SK-N-SH (cell line): Measurements from ENCODE around the gene SERPINE2. TPM values are rescaled to one million over a fixed set of nuclear protein-coding genes. Genes with fewer than 3 reads are reported as not detected.

Experiments
- CTCF ChIA-PET: fragments of 300-600, 350-600 bp; formaldehyde crosslinking; extraction: SDS; loops from one replicate; lab custom pipeline; 2021; lab: Yijun Ruan, JAX
- POLR2A ChIA-PET: fragments of 350-600 bp; sonication (Branson Sonifier 250); formaldehyde crosslinking; extraction: SDS; loops from one replicate; lab custom pipeline; 2020; ENCODE audit warnings: antibody characterized with exemption, inconsistent platforms; lab: Yijun Ruan, JAX
- DNase-seq: peaks from one replicate; pipeline ENCODE4 v3.0.0; 2012
- H2AFZ ChIP-seq: fragments of 200-600 bp; sonication (generic); 2 replicates; pipeline ENCODE4 v1.8.1; 2016; ENCODE audit warnings: antibody characterized with exemption, mild to moderate bottlenecking, low read depth
- H3F3A ChIP-seq: fragments of 200-600 bp; sonication (generic); replicated peaks from 2 replicates; pipeline ENCODE3; 2016; ENCODE audit warnings: antibody characterized with exemption, mild to moderate bottlenecking; ENCODE audit not compliant: insufficient read depth
- H3K27ac ChIP-seq, 2 experiments: fragments of 200-500 bp in 1 of 2; fragments of 200-600 bp in 1 of 2; sonication (Bioruptor generic) in 1 of 2; sonication (generic), shearing (Covaris generic) in 1 of 2; 2 replicates each; pipeline versions ENCODE4 v1.5.1 to v1.6.1; 2014 to 2016; ENCODE audit warnings: low read depth in 2 of 2, inconsistent platforms in 1 of 2, low read length in 1 of 2, mild to moderate bottlenecking in 1 of 2, mixed read lengths in 1 of 2
- H3K27me3 ChIP-seq: fragments of 200-600 bp; sonication (generic), shearing (Covaris generic); 2 replicates; pipeline ENCODE4 v1.6.1; 2016; ENCODE audit warnings: mixed run types; ENCODE audit not compliant: insufficient read depth
- H3K36me3 ChIP-seq, 2 experiments: fragments of 200-500 bp in 1 of 2; fragments of 200-600 bp in 1 of 2; sonication (Bioruptor generic) in 1 of 2; sonication (generic) in 1 of 2; replicated peaks in 1 of 2; 2 replicates each; pipeline versions ENCODE3 to v1.5.1; 2014 to 2016; ENCODE audit warnings: low read length in 1 of 2, mild to moderate bottlenecking in 1 of 2; ENCODE audit not compliant: insufficient read depth in 2 of 2, control insufficient read depth in 1 of 2
- H3K4me1 ChIP-seq, 2 experiments: fragments of 200-500 bp in 1 of 2; fragments of 200-600 bp in 1 of 2; sonication (Bioruptor generic) in 1 of 2; sonication (generic), shearing (Covaris generic) in 1 of 2; 2 replicates each; pipeline versions ENCODE4 v1.5.1 to v1.6.1; 2014 to 2016; ENCODE audit warnings: low read depth in 1 of 2, low read length in 1 of 2, mixed run types in 1 of 2; ENCODE audit not compliant: insufficient read depth in 2 of 2, control insufficient read depth in 1 of 2
- H3K4me2 ChIP-seq: fragments of 200-600 bp; sonication (generic), shearing (Covaris generic); 2 replicates; pipeline ENCODE4 v1.6.1; 2017; ENCODE audit warnings: mixed run types
- H3K4me3 ChIP-seq, 2 experiments: fragments of 200-500 bp in 1 of 2; fragments of 200-600 bp in 1 of 2; sonication (Bioruptor generic) in 1 of 2; sonication (generic), shearing (Covaris generic) in 1 of 2; 2 replicates each; pipeline versions ENCODE4 v1.5.1 to v1.8.1; 2014 to 2016; ENCODE audit warnings: low read depth in 2 of 2, inconsistent platforms in 1 of 2, low read length in 1 of 2, mild to moderate bottlenecking in 1 of 2, mixed read lengths in 1 of 2, moderate library complexity in 1 of 2
- H3K79me2 ChIP-seq: fragments of 200-600 bp; sonication (generic); 2 replicates; pipeline ENCODE4 v1.8.1; 2017; ENCODE audit warnings: mild to moderate bottlenecking; ENCODE audit not compliant: insufficient read depth
- H3K9ac ChIP-seq: fragments of 200-600 bp; sonication (generic); 2 replicates; pipeline ENCODE4 v1.6.1; 2017; ENCODE audit warnings: mixed run types
- H3K9me2 ChIP-seq: fragments of 200-600 bp; sonication (generic); 2 replicates; pipeline ENCODE4 v1.6.1; 2017; ENCODE audit warnings: mixed run types
- H3K9me3 ChIP-seq: fragments of 200-600 bp; sonication (generic); 2 replicates; pipeline ENCODE4 v1.6.1; 2017; ENCODE audit warnings: mixed run types, mild to moderate bottlenecking, moderate library complexity
- H4K20me1 ChIP-seq: fragments of 200-600 bp; sonication (generic); 2 replicates; pipeline ENCODE4 v1.6.1; 2017; ENCODE audit warnings: mild to moderate bottlenecking, mixed run types; ENCODE audit not compliant: insufficient read depth
- CHD2 ChIP-seq: fragments of 150-350 bp; IDR thresholded peaks from 2 replicates; pipeline ENCODE4 v1.6.1; 2018; ENCODE audit warnings: low read length; ENCODE audit not compliant: partially characterized antibody
- CTCF ChIP-seq: fragments of 200-600 bp; sonication (generic); IDR thresholded peaks from 2 replicates; pipeline ENCODE4 v1.6.1; 2017; ENCODE audit warnings: antibody characterized with exemption, mild to moderate bottlenecking, moderate library complexity
- EZH2phosphoT487 ChIP-seq: fragments of 200-600 bp; sonication (generic); IDR thresholded peaks from 2 replicates; pipeline ENCODE4 v1.6.1; 2017; ENCODE audit warnings: low read depth, mixed run types, mild to moderate bottlenecking, antibody characterized with exemption, moderate library complexity, borderline replicate concordance
- FOXJ3 ChIP-seq: sonication (generic); formaldehyde crosslinking; IDR thresholded peaks from 2 replicates; pipeline ENCODE4 v1.5.1; 2020; ENCODE audit warnings: mild to moderate bottlenecking, missing genetic modification reagents
- FOXM1 ChIP-seq: IDR thresholded peaks from 2 replicates; pipeline ENCODE4 v1.4.0; 2012; ENCODE audit warnings: low read depth, mild to moderate bottlenecking
- GATA2 ChIP-seq: sonication (generic); formaldehyde crosslinking; IDR thresholded peaks from 2 replicates; pipeline ENCODE4 v1.5.0; 2020; ENCODE audit warnings: mild to moderate bottlenecking, missing genetic modification reagents
- IRF3 ChIP-seq: fragments of 150-350 bp; IDR thresholded peaks from 2 replicates; pipeline ENCODE4 v1.6.1; 2016; ENCODE audit warnings: mild to moderate bottlenecking, low read depth, low read length
- MAX ChIP-seq: IDR thresholded peaks from 2 replicates; pipeline ENCODE4 v1.4.0; 2012; ENCODE audit warnings: low read depth
- RAD21 ChIP-seq: IDR thresholded peaks from 2 replicates; pipeline ENCODE4 v1.6.1; 2012; ENCODE audit warnings: mild to moderate bottlenecking, low read length
- REST ChIP-seq: IDR thresholded peaks from 2 replicates; pipeline ENCODE4 v1.6.1; 2012; ENCODE audit warnings: mild to moderate bottlenecking, low read depth, low read length, moderate library complexity
- SMC3 ChIP-seq: IDR thresholded peaks from 2 replicates; pipeline ENCODE4 v1.6.1; 2012; ENCODE audit warnings: low read depth, low read length, improper control_type of control experiment
- TAF1 ChIP-seq: IDR thresholded peaks from 2 replicates; pipeline ENCODE4 v1.6.1; 2012; ENCODE audit warnings: low read depth, mild to moderate bottlenecking, low read length, moderate library complexity, borderline replicate concordance
- TEAD4 ChIP-seq: IDR thresholded peaks from 2 replicates; pipeline ENCODE4 v1.4.0; 2012; ENCODE audit warnings: mild to moderate bottlenecking, borderline replicate concordance; ENCODE audit not compliant: insufficient read depth
- USF2 ChIP-seq: fragments of 150-350 bp; IDR thresholded peaks from 2 replicates; pipeline ENCODE4 v1.6.1; 2017; ENCODE audit warnings: antibody characterized with exemption, low read length, low read depth, borderline replicate concordance
- WGBS: methylation state at CpG from one replicate; pipeline ENCODE4 v1.1.6; 2017; ENCODE audit warnings: low lambda C conversion rate; 5-methylcytosine and 5-hydroxymethylcytosine counted together
- polyA plus RNA-seq, 3 experiments: library from polyadenylated mRNA; depleted of rRNA; stranded (reverse); fragments of >200 nt; gene quantifications; 2 replicates each; pipeline ENCODE4 v1.2.3, GENCODE V29; 2012

Gene SERPINE2
- polyA plus RNA-seq, 1 of the 3 experiments (the other 2 are of a cell fraction): 249 TPM

- Histone ChIP-seq H3K36me3 (peaks cover 0 to 9% of the 10 kb centered on the region in 2 experiments), H3K27ac (no peak overlapping the region), H3K27me3 (no peaks in the 10 kb centered on the region), H2AFZ (no peak overlapping the region), H3K9ac (no peak overlapping the region), H3K9me2 (no peaks in the 10 kb centered on the region), H4K20me1 (peaks cover 45% of the 10 kb centered on the region), H3K4me1 (peaks cover 15 to 43% of the 10 kb centered on the region in 2 experiments), H3K79me2 (peaks cover 99% of the 10 kb centered on the region), H3K4me3 (no peak overlapping the region), H3K4me2 (0 out of 2 replicates have a peak overlapping the region, but pooled peaks have one; percentile 7), H3F3A (peaks cover 17% of the 10 kb centered on the region), H3K9me3 (no peaks in the 10 kb centered on the region)
- TF ChIP-seq REST: no peak
- TF ChIP-seq MAX: no peak
- no peak for TF ChIP-seq FOXJ3
- TF ChIP-seq IRF3: no peak
- TF ChIP-seq GATA2 (CRISPR knock-in tag): no peak
- no peak for TF ChIP-seq SMC3
- no peak for TF ChIP-seq EZH2phosphoT487
- TF ChIP-seq RAD21: no peak
- no peak for TF ChIP-seq FOXM1
- TF ChIP-seq CTCF: no peak
- TF ChIP-seq CHD2: no peak
- no peak for TF ChIP-seq USF2
- TF ChIP-seq TEAD4: no peak
- no peak for TF ChIP-seq TAF1
- POLR2A ChIA-PET: no interaction called here
- DNase-seq: no peak
- CTCF ChIA-PET: no interaction called here
- WGBS: 0% methylated on average over 1 of the region's 1 CpG
Observed at GRCh38 chr2:223937535-223937934, 101.6 kb downstream of the SERPINE2 start.
